OCI-LY7 (cell line): ENCODE data around the gene CYB561D1. TPM values are rescaled to one million over a fixed set of nuclear protein-coding genes. Genes with fewer than 3 reads are reported as not detected.

ENCODE experiments used
- BruUV-seq: library from RNA; stranded (reverse); fragments of 400-500 nt; replicated peaks from 2 replicates; lab custom pipeline; 2021; lab: Mats Ljungman, UMichigan
- CTCF ChIA-PET: fragments of 300-600 bp; sonication (Branson Sonifier 250); formaldehyde crosslinking; loops from one replicate; lab custom pipeline; 2022; ENCODE audit warnings: antibody characterized with exemption; ENCODE audit not compliant: unreplicated experiment; lab: Charles Lee
- POLR2A ChIA-PET: fragments of 300-600 bp; sonication (Branson Sonifier 250); formaldehyde crosslinking; loops from one replicate; lab custom pipeline; 2022; ENCODE audit warnings: antibody characterized with exemption; lab: Charles Lee
- DNase-seq: peaks from one replicate; pipeline ENCODE4 v3.0.0-alpha.2; 2015; ENCODE audit warnings: low spot score
- H2AFZ ChIP-seq: fragments of 200-600 bp; sonication (generic), shearing (Covaris generic); 2 replicates; pipeline ENCODE4 v1.6.1; 2014; ENCODE audit warnings: mild to moderate bottlenecking, antibody characterized with exemption, low read length, moderate library complexity
- H3K27ac ChIP-seq: fragments of 200-600 bp; sonication (generic); 2 replicates; pipeline ENCODE4 v1.5.1; 2014; ENCODE audit warnings: mixed run types, low read depth, mild to moderate bottlenecking, moderate library complexity, low read length, inconsistent platforms; ENCODE audit not compliant: poor library complexity, severe bottlenecking
- H3K36me3 ChIP-seq: fragments of 200-600 bp; sonication (generic); 2 replicates; pipeline ENCODE4 v1.6.1; 2014; ENCODE audit warnings: mild to moderate bottlenecking, antibody characterized with exemption, low read length, moderate library complexity, mixed read lengths; ENCODE audit not compliant: insufficient read depth
- H3K4me1 ChIP-seq: fragments of 200-600 bp; sonication (generic); 2 replicates; pipeline ENCODE4 v1.5.1; 2014; ENCODE audit warnings: mild to moderate bottlenecking, low read length; ENCODE audit not compliant: insufficient read depth, poor library complexity, severe bottlenecking
- H3K4me2 ChIP-seq: fragments of 200-600 bp; sonication (generic); 2 replicates; pipeline ENCODE4 v1.6.1; 2014; ENCODE audit warnings: mild to moderate bottlenecking, low read length
- H3K4me3 ChIP-seq: fragments of 200-600 bp; sonication (generic); 2 replicates; pipeline ENCODE4 v1.5.1; 2014; ENCODE audit warnings: mild to moderate bottlenecking, low read depth, low read length; ENCODE audit not compliant: poor library complexity, severe bottlenecking
- H3K79me2 ChIP-seq: fragments of 200-600 bp; sonication (generic); 2 replicates; pipeline ENCODE4 v1.6.1; 2016; ENCODE audit warnings: low read depth, mild to moderate bottlenecking, low read length, moderate library complexity, mixed read lengths; ENCODE audit not compliant: insufficient read depth
- H3K9me2 ChIP-seq: fragments of 200-600 bp; sonication (generic); 2 replicates; pipeline ENCODE4 v1.6.1; 2016; ENCODE audit warnings: mild to moderate bottlenecking, low read length, mixed read lengths; ENCODE audit not compliant: insufficient read depth
- H3K9me3 ChIP-seq: fragments of 200-600 bp; sonication (generic); 2 replicates; pipeline ENCODE4 v1.6.1; 2014; ENCODE audit warnings: mild to moderate bottlenecking, mixed run types, low read length, mixed read lengths
- H4K20me1 ChIP-seq: fragments of 200-600 bp; sonication (generic); 2 replicates; pipeline ENCODE4 v1.6.1; 2014; ENCODE audit warnings: mild to moderate bottlenecking, antibody characterized with exemption, low read length, moderate library complexity, mixed read lengths; ENCODE audit not compliant: insufficient read depth
- EZH2phosphoT487 ChIP-seq: fragments of 200-600 bp; sonication (generic); IDR thresholded peaks from 2 replicates; pipeline ENCODE4 v1.6.1; 2018; ENCODE audit warnings: low read depth, borderline replicate concordance, mild to moderate bottlenecking, mixed run types, antibody characterized with exemption, low read length, moderate library complexity, mixed read lengths
- intact Hi-C: fragments of 100-400 bp; cut with micrococcal nuclease; formaldehyde crosslinking; loops from one replicate; pipeline ENCODE4 v1.10.0; 2022; ENCODE audit not compliant: unreplicated experiment
- total RNA-seq, 2 experiments: library from RNA; depleted of rRNA in 1 of 2; stranded (reverse); fragments of >200 nt in 1 of 2; shearing (Covaris generic) in 1 of 2; gene quantifications; 2 replicates each; pipeline ENCODE4 v1.2.3, GENCODE V29; 2014 to 2022
- TF ChIP-seq, protein P1 (sequence below): fragments of 200-600 bp; sonication (generic); conservative IDR thresholded peaks from 2 replicates; pipeline ENCODE4 v1.5.1; 2014; ENCODE audit warnings: mild to moderate bottlenecking, antibody characterized with exemption, low read length, moderate library complexity, mixed read lengths

Gene CYB561D1
- total RNA-seq, 2 experiments from 2014 or later: 6.2 to 10.5 TPM

GRCh38 chr1:109478806-109479205 lies 15.1 kb upstream of the CYB561D1 start:
- Histone ChIP-seq H4K20me1 (no peaks in the 10 kb centered on the region), H3K4me1 (peaks cover 6% of the 10 kb centered on the region), H2AFZ (no peak overlapping the region), H3K79me2 (no peaks in the 10 kb centered on the region), H3K9me3 (no peaks in the 10 kb centered on the region), H3K27ac (no peak overlapping the region), H3K9me2 (no peaks in the 10 kb centered on the region), H3K4me2 (no peak overlapping the region), H3K4me3 (no peak overlapping the region), H3K36me3 (no peaks in the 10 kb centered on the region)
- ChIA-PET CTCF (no interaction called here), POLR2A (no interaction called here)
- intact Hi-C loops: no loop called here
- BruUV-seq: no TSS peak
- DNase-seq: peak; percentile 38
- TF ChIP-seq, protein P1, sequence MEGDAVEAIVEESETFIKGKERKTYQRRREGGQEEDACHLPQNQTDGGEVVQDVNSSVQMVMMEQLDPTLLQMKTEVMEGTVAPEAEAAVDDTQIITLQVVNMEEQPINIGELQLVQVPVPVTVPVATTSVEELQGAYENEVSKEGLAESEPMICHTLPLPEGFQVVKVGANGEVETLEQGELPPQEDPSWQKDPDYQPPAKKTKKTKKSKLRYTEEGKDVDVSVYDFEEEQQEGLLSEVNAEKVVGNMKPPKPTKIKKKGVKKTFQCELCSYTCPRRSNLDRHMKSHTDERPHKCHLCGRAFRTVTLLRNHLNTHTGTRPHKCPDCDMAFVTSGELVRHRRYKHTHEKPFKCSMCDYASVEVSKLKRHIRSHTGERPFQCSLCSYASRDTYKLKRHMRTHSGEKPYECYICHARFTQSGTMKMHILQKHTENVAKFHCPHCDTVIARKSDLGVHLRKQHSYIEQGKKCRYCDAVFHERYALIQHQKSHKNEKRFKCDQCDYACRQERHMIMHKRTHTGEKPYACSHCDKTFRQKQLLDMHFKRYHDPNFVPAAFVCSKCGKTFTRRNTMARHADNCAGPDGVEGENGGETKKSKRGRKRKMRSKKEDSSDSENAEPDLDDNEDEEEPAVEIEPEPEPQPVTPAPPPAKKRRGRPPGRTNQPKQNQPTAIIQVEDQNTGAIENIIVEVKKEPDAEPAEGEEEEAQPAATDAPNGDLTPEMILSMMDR: no peak
- no peak for TF ChIP-seq EZH2phosphoT487

GRCh38 chr1:109479311-109479710 lies 14.6 kb upstream of the CYB561D1 start:
- ChIA-PET CTCF (no interaction called here), POLR2A (interaction anchor here (0.6 kb wide), 1 partner anchor 67 kb away, joined by 3 read pairs; no protein-coding TSS in a partner anchor)
- Histone ChIP-seq H3K9me2 (no peaks in the 10 kb centered on the region), H3K4me1 (peaks cover 7% of the 10 kb centered on the region), H3K27ac (no peak overlapping the region), H3K9me3 (no peaks in the 10 kb centered on the region), H2AFZ (no peak overlapping the region), H3K4me3 (no peak overlapping the region), H3K36me3 (no peaks in the 10 kb centered on the region), H3K4me2 (no peak overlapping the region), H3K79me2 (no peaks in the 10 kb centered on the region), H4K20me1 (no peaks in the 10 kb centered on the region)
- no TSS peak for BruUV-seq
- intact Hi-C loops: no loop called here
- no peak for DNase-seq
- no peak for TF ChIP-seq EZH2phosphoT487
- TF ChIP-seq, protein P1: no peak

DNA sequence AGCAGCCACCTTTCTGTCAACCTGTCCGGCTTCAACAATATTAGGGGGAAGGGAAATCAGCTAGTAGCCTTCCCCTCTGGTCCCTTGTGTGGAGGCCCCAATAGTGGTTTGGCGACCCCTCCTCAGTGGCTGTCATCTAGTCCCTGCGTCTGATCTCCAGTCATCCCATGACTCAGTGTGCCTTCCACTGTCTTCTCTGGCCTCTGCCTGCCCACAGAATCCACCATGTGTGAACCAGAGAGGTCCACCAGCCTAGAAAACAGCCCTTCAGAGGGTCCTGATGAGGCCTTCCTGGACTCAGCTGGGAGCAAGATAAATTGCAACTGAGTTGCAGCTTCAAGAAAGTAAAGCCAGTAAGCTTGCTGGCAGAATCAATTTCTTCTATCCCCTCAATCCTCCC lies 14.0 kb upstream of the CYB561D1 start:
- no peak for TF ChIP-seq EZH2phosphoT487
- TF ChIP-seq, protein P1: no peak
- POLR2A ChIA-PET: interaction anchor here (0.6 kb wide), 1 partner anchor 68 kb away, joined by 3 read pairs; no protein-coding TSS in a partner anchor
- Histone ChIP-seq H2AFZ (no peak overlapping the region), H3K4me2 (no peak overlapping the region), H3K9me2 (no peaks in the 10 kb centered on the region), H3K79me2 (no peaks in the 10 kb centered on the region; the same call in 1 of the 2 replicates), H3K4me3 (no peak overlapping the region), H3K36me3 (no peaks in the 10 kb centered on the region), H3K9me3 (no peaks in the 10 kb centered on the region), H3K27ac (no peak overlapping the region), H3K4me1 (peaks cover 13% of the 10 kb centered on the region), H4K20me1 (no peaks in the 10 kb centered on the region)
- DNase-seq: no peak
- CTCF ChIA-PET: no interaction called here
- no TSS peak for BruUV-seq
- intact Hi-C loops: loop anchor here (5.0 kb wide), 1 partner anchor 198 kb away; the partner anchor contains the start of gene PSRC1
